CD1c-positive myeloid dendritic cell (primary cell): ENCODE results near the gene ZNF248.

Experiments
- DNase-seq: peaks from one replicate; pipeline ENCODE4 v3.0.0-alpha.2; 2016; ENCODE audit errors: extremely low spot score

The ZNF248 gene

GRCh38 chr10:37821237-37821636 is 36.2 kb downstream of the ZNF248 start:
- DNase-seq: no peak

GRCh38 chr10:37819797-37820196 is 37.6 kb downstream of the ZNF248 start:
- no peak for DNase-seq

- DNase-seq: no peak
Observed at GRCh38 chr10:37816290-37816689, 41.1 kb downstream of the ZNF248 start.

- no peak for DNase-seq
Observed at GRCh38 chr10:37813763-37814162, 43.6 kb downstream of the ZNF248 start.

GRCh38 chr10:37812290-37812689 is 45.1 kb downstream of the ZNF248 start:
- no peak for DNase-seq

GRCh38 chr10:37803269-37803668 is 54.1 kb downstream of the ZNF248 start:
- no peak for DNase-seq

GRCh38 chr10:37801557-37801956 is 55.9 kb downstream of the ZNF248 start:
- no peak for DNase-seq

GRCh38 chr10:37794305-37794976 is 63.0 kb downstream of the ZNF248 start:
- DNase-seq: no peak

- DNase-seq: no peak
Observed at GRCh38 chr10:37789590-37789989, 67.8 kb downstream of the ZNF248 start.

GRCh38 chr10:37784678-37785077 is 72.7 kb downstream of the ZNF248 start:
- DNase-seq: no peak

- no peak for DNase-seq
Observed at GRCh38 chr10:37780536-37780935, 76.9 kb downstream of the ZNF248 start.

GRCh38 chr10:37777056-37777455 is 80.4 kb downstream of the ZNF248 start:
- no peak for DNase-seq

GRCh38 chr10:37775612-37776011 is 81.8 kb downstream of the ZNF248 start:
- DNase-seq: no peak

GRCh38 chr10:37774351-37774750 is 83.1 kb downstream of the ZNF248 start:
- no peak for DNase-seq

GRCh38 chr10:37765216-37765615 is 92.2 kb downstream of the ZNF248 start:
- no peak for DNase-seq

GRCh38 chr10:37763132-37763531 is 94.3 kb downstream of the ZNF248 start:
- DNase-seq: no peak

- no peak for DNase-seq
Observed at GRCh38 chr10:37762287-37762686, 95.1 kb downstream of the ZNF248 start.

- DNase-seq: no peak
Observed at GRCh38 chr10:37760817-37761216, 96.6 kb downstream of the ZNF248 start.

GRCh38 chr10:37758074-37758473 is 99.3 kb downstream of the ZNF248 start:
- DNase-seq: no peak

- no peak for DNase-seq
Observed at GRCh38 chr10:37754538-37755323, 102.7 kb downstream of the ZNF248 start.

- no peak for DNase-seq
Observed at GRCh38 chr10:37752334-37752875, 105.0 kb downstream of the ZNF248 start.

- DNase-seq: no peak
Observed at GRCh38 chr10:37748170-37748569, 109.2 kb downstream of the ZNF248 start.

- DNase-seq: no peak
Observed at GRCh38 chr10:37747081-37747480, 110.3 kb downstream of the ZNF248 start.
